H1 (cell line): ENCODE data around the gene TBC1D17. TPM values are rescaled to one million over a fixed set of nuclear protein-coding genes. Genes with fewer than 3 reads are reported as not detected.

Experiments
- CHD2 ChIP-seq: IDR thresholded peaks from 2 replicates; pipeline ENCODE4 v1.6.1; 2012; ENCODE audit warnings: low read length, improper control_type of control experiment
- CREB1 ChIP-seq: IDR thresholded peaks from 2 replicates; pipeline ENCODE4 v1.6.1; 2012; ENCODE audit warnings: inconsistent platforms
- CTBP2 ChIP-seq: IDR thresholded peaks from 2 replicates; pipeline ENCODE4 v1.7.0; 2011; ENCODE audit warnings: borderline replicate concordance, mild to moderate bottlenecking, moderate library complexity, mixed read lengths, low read length; ENCODE audit not compliant: insufficient read depth, insufficient read length
- EP300 ChIP-seq, 2 experiments: IDR thresholded peaks; 1 replicate in 1 of 2; 2 replicates in 1 of 2; pipeline ENCODE4 v1.6.1; 2011 to 2012; ENCODE audit warnings: low read depth in 2 of 2, low read length in 2 of 2, mild to moderate bottlenecking in 2 of 2, borderline replicate concordance in 1 of 2, inconsistent platforms in 1 of 2, moderate library complexity in 1 of 2
- GTF2F1 ChIP-seq: IDR thresholded peaks from 2 replicates; pipeline ENCODE4 v1.6.1; 2012; ENCODE audit warnings: low read depth, low read length, improper control_type of control experiment, borderline replicate concordance
- PHF8 ChIP-seq: fragments of 200-600 bp; sonication (generic); conservative IDR thresholded peaks from 2 replicates; pipeline ENCODE4 v1.7.1; 2012; ENCODE audit warnings: low read depth, mild to moderate bottlenecking, inconsistent platforms, low read length, moderate library complexity
- POU5F1 ChIP-seq: IDR thresholded peaks from 2 replicates; pipeline ENCODE4 v1.6.1; 2011; ENCODE audit warnings: low read depth, mild to moderate bottlenecking, low read length, moderate library complexity
- TAF1 ChIP-seq: IDR thresholded peaks from 2 replicates; pipeline ENCODE4 v1.6.1; 2011; ENCODE audit warnings: mild to moderate bottlenecking, low read depth, low read length
- polyA plus RNA-seq, 7 experiments: library from polyadenylated mRNA; depleted of rRNA in 3 of 7; stranded (reverse) in 5 of 7; unstranded in 2 of 7; fragments of >200 nt in 5 of 7; fragments of 200-250 nt in 2 of 7; gene quantifications; 1 replicate in 5 of 7; 2 replicates in 1 of 7; 4 replicates in 1 of 7; pipeline versions ENCODE4 v1.2.1 to v1.2.3, GENCODE V29; 2011 to 2013; ENCODE audit warnings: missing spikeins in 2 of 7, mixed read lengths in 2 of 7
- total RNA-seq: library from RNA; stranded (reverse); fragmentation: NEBNext Ultra II Directional; extraction: Animal tissue kit (Norgen Biotek cat#: 25700); gene quantifications from 2 replicates; pipeline ENCODE4 v1.2.1, GENCODE V29; 2021
- TF ChIP-seq, protein P1 (sequence below): fragments of 300-600 bp; sonication (generic); IDR thresholded peaks from 2 replicates; pipeline ENCODE4 v1.7.1; 2012; ENCODE audit warnings: low read length, moderate library complexity, mild to moderate bottlenecking, inconsistent platforms; ENCODE audit not compliant: insufficient replicate concordance
- TF ChIP-seq, protein P2 (sequence below): IDR thresholded peaks from 2 replicates; pipeline ENCODE4 v1.6.1; 2011; ENCODE audit warnings: low read depth, mild to moderate bottlenecking, low read length; ENCODE audit not compliant: insufficient read depth

Gene TBC1D17
- total and polyA plus RNA-seq, 2 of the 8 experiments (the other 6 are each of a cell fraction or from before 2014, with no cell fraction given): 30.3 to 44.9 TPM

DNA sequence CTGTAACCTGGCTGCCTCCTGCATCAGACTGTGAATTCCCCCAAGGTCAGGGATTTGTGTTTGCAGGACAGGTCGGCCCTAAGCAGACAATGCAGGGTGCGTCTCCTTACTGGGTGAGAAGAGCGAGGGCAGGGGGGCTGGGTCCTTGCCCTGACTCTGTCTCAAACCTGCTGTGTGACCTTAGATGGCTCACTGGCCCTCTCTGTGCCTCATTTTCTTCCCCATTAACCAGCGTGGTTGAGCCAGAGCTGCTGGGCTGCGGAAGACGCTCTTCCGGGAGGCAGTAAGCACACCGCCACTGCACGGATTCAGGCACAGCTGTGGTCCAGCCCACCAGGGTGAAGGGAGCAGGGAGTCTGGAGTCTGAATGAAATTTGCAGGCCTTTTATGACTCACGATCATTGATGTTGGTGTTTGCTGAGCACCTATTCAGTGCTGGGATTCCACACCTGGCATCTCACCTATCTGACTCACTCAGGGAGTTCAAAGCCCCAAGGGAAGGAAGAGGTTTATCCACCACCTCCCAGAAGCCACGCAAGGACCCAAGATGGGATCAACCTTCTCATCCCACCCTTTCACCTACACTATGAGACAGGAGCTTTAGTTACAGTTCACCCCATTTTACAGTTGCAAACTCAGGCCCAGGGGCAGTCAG is 2.9 kb upstream of the TBC1D17 start (continued):
- TF ChIP-seq, protein P1, sequence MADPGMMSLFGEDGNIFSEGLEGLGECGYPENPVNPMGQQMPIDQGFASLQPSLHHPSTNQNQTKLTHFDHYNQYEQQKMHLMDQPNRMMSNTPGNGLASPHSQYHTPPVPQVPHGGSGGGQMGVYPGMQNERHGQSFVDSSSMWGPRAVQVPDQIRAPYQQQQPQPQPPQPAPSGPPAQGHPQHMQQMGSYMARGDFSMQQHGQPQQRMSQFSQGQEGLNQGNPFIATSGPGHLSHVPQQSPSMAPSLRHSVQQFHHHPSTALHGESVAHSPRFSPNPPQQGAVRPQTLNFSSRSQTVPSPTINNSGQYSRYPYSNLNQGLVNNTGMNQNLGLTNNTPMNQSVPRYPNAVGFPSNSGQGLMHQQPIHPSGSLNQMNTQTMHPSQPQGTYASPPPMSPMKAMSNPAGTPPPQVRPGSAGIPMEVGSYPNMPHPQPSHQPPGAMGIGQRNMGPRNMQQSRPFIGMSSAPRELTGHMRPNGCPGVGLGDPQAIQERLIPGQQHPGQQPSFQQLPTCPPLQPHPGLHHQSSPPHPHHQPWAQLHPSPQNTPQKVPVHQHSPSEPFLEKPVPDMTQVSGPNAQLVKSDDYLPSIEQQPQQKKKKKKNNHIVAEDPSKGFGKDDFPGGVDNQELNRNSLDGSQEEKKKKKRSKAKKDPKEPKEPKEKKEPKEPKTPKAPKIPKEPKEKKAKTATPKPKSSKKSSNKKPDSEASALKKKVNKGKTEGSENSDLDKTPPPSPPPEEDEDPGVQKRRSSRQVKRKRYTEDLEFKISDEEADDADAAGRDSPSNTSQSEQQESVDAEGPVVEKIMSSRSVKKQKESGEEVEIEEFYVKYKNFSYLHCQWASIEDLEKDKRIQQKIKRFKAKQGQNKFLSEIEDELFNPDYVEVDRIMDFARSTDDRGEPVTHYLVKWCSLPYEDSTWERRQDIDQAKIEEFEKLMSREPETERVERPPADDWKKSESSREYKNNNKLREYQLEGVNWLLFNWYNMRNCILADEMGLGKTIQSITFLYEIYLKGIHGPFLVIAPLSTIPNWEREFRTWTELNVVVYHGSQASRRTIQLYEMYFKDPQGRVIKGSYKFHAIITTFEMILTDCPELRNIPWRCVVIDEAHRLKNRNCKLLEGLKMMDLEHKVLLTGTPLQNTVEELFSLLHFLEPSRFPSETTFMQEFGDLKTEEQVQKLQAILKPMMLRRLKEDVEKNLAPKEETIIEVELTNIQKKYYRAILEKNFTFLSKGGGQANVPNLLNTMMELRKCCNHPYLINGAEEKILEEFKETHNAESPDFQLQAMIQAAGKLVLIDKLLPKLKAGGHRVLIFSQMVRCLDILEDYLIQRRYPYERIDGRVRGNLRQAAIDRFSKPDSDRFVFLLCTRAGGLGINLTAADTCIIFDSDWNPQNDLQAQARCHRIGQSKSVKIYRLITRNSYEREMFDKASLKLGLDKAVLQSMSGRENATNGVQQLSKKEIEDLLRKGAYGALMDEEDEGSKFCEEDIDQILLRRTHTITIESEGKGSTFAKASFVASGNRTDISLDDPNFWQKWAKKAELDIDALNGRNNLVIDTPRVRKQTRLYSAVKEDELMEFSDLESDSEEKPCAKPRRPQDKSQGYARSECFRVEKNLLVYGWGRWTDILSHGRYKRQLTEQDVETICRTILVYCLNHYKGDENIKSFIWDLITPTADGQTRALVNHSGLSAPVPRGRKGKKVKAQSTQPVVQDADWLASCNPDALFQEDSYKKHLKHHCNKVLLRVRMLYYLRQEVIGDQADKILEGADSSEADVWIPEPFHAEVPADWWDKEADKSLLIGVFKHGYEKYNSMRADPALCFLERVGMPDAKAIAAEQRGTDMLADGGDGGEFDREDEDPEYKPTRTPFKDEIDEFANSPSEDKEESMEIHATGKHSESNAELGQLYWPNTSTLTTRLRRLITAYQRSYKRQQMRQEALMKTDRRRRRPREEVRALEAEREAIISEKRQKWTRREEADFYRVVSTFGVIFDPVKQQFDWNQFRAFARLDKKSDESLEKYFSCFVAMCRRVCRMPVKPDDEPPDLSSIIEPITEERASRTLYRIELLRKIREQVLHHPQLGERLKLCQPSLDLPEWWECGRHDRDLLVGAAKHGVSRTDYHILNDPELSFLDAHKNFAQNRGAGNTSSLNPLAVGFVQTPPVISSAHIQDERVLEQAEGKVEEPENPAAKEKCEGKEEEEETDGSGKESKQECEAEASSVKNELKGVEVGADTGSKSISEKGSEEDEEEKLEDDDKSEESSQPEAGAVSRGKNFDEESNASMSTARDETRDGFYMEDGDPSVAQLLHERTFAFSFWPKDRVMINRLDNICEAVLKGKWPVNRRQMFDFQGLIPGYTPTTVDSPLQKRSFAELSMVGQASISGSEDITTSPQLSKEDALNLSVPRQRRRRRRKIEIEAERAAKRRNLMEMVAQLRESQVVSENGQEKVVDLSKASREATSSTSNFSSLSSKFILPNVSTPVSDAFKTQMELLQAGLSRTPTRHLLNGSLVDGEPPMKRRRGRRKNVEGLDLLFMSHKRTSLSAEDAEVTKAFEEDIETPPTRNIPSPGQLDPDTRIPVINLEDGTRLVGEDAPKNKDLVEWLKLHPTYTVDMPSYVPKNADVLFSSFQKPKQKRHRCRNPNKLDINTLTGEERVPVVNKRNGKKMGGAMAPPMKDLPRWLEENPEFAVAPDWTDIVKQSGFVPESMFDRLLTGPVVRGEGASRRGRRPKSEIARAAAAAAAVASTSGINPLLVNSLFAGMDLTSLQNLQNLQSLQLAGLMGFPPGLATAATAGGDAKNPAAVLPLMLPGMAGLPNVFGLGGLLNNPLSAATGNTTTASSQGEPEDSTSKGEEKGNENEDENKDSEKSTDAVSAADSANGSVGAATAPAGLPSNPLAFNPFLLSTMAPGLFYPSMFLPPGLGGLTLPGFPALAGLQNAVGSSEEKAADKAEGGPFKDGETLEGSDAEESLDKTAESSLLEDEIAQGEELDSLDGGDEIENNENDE: no peak
- TF ChIP-seq CTBP2 (no peak), GTF2F1 (no peak), CREB1 (no peak), POU5F1 (no peak), PHF8 (no peak), TAF1 (no peak), EP300 (IDR thresholded peaks at IDR 0.05; ENCODE audit: borderline replicate concordance in 1 of 2, low read depth in 2 of 2, low read length in 2 of 2) (no peak), CHD2 (no peak)
- TF ChIP-seq, protein P2, sequence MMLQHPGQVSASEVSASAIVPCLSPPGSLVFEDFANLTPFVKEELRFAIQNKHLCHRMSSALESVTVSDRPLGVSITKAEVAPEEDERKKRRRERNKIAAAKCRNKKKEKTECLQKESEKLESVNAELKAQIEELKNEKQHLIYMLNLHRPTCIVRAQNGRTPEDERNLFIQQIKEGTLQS: no peak
